Body of pancreas (tissue), 4 donors: ENCODE results near the gene IL11RA. TPM values are rescaled to one million over a fixed set of nuclear protein-coding genes. Genes with fewer than 3 reads are reported as not detected.
A peak's percentile ranks its signal among the peaks of the same experiment; 100 is the strongest.

Experiments used
- ATAC-seq: fragments of 150-250 bp; one replicate; pipeline ENCODE4 v1.9.1; 2016
- DNase-seq, 4 donors: peaks; one replicate each; pipeline ENCODE4 v3.0.0-alpha.2; 2019
- H3K27ac ChIP-seq, 4 donors: fragments of 200-600 bp; sonication (generic); 1 replicate in 3 of 4; 2 replicates in 1 of 4; pipeline versions ENCODE4 v1.5.1 to v1.6.1; 2016 to 2019; ENCODE audit warnings: mild to moderate bottlenecking in 1 of 4, mixed read lengths in 1 of 4, moderate library complexity in 1 of 4
- H3K27me3 ChIP-seq, 2 donors: fragments of 200-600 bp; sonication (generic); one replicate each; pipeline ENCODE4 v1.6.0; 2016; ENCODE audit warnings: mild to moderate bottlenecking in 1 of 2
- H3K36me3 ChIP-seq, 2 donors: fragments of 200-600 bp; sonication (generic); replicated peaks in 1 of 2; 2 replicates each; pipeline ENCODE4 v1.5.1; 2016; ENCODE audit warnings: low read depth in 2 of 2; ENCODE audit not compliant: insufficient read depth in 1 of 2
- H3K4me1 ChIP-seq: fragments of 200-600 bp; sonication (generic); one replicate; pipeline ENCODE4 v1.6.0; 2016
- H3K4me3 ChIP-seq, 2 donors: fragments of 200-600 bp; sonication (generic); 1 replicate in 1 of 2; 2 replicates in 1 of 2; pipeline ENCODE4 v1.5.1; 2016 to 2019
- H3K9me3 ChIP-seq, 3 donors: fragments of 200-600 bp; sonication (generic); 1 replicate in 2 of 3; 2 replicates in 1 of 3; pipeline ENCODE4 v1.5.1; 2016
- CTCF ChIP-seq, 7 experiments: fragments of 450-650 bp in 4 of 7; fragments of 200-600 bp in 3 of 7; sonication (generic) in 3 of 7; IDR thresholded peaks; one replicate each; pipeline ENCODE4 v1.5.1; 2016 to 2019; ENCODE audit warnings: antibody characterized with exemption in 7 of 7
- POLR2A ChIP-seq, 3 donors: fragments of 450-650 bp; IDR thresholded peaks; one replicate each; pipeline ENCODE4 v1.6.1; 2016; ENCODE audit warnings: antibody characterized with exemption in 3 of 3, mild to moderate bottlenecking in 2 of 3
- WGBS, 2 donors: methylation state at CpG; one replicate each; pipeline ENCODE4 v1.1.5; 2017; 5-methylcytosine and 5-hydroxymethylcytosine counted together
- intact Hi-C: fragments of 100-400 bp; cut with DNase I; formaldehyde crosslinking; loops from one replicate; pipeline ENCODE4 v1.15.1; 2023
- total RNA-seq, 2 donors: library from RNA; depleted of rRNA; stranded (reverse); fragments of >200 nt; gene quantifications; one replicate each; pipeline ENCODE4 v1.1.0, GENCODE V29; 2016

IL11RA gene
- total RNA-seq, 2 donors from 2014 or later = 14.5 to 27.4 TPM

GRCh38 chr9:34652602-34653000, 616 bp downstream of the IL11RA start:
- ATAC-seq (no peak), DNase-seq (no peak)
- no peaks in the 10 kb centered on the region for H3K36me3 ChIP-seq
- no peak overlapping the region for H3K4me3 ChIP-seq
- no peak for TF ChIP-seq POLR2A (IDR thresholded peaks at IDR 0.05)
- no peak for TF ChIP-seq CTCF (IDR thresholded peaks at IDR 0.05)
- WGBS, 2 donors = 43 to 55% methylated on average over 5 of the region's 5 CpGs
- peak overlapping the region in 3 of 4 donors; percentile 71 to 75 (median 71) for H3K27ac ChIP-seq
- no peaks in the 10 kb centered on the region for H3K9me3 ChIP-seq
- no peaks in the 10 kb centered on the region for H3K27me3 ChIP-seq
- intact Hi-C loops = no loop called here
- peaks cover 60% of the 10 kb centered on the region for H3K4me1 ChIP-seq

- H3K4me3 ChIP-seq = no peak overlapping the region
- TF ChIP-seq POLR2A (IDR thresholded peaks at IDR 0.05) (no peak), CTCF (IDR thresholded peaks at IDR 0.05) (no peak)
- H3K4me1 ChIP-seq = peaks cover 52% of the 10 kb centered on the region
- ATAC-seq (no peak), DNase-seq (peak in 1 of 4 donors; percentile 18)
- peak overlapping the region in 3 of 4 donors; percentile 19 to 47 (median 27) for H3K27ac ChIP-seq
- intact Hi-C loops = no loop called here
- H3K36me3 ChIP-seq = no peaks in the 10 kb centered on the region
- H3K27me3 ChIP-seq = no peaks in the 10 kb centered on the region
- 66 to 72% methylated on average over 11 of the region's 11 CpGs for WGBS, 2 donors
- no peaks in the 10 kb centered on the region for H3K9me3 ChIP-seq
Observed at GRCh38 chr9:34653151-34654072, 1.4 kb downstream of the IL11RA start.

- Histone ChIP-seq H3K4me1 (peaks cover 49% of the 10 kb centered on the region), H3K36me3 (no peaks in the 10 kb centered on the region), H3K4me3 (no peak overlapping the region), H3K9me3 (no peaks in the 10 kb centered on the region), H3K27me3 (no peaks in the 10 kb centered on the region), H3K27ac (peak overlapping the region; percentile 25 to 57 (median 37))
- ATAC-seq = peak; percentile 73
- no peak for TF ChIP-seq POLR2A (IDR thresholded peaks at IDR 0.05)
- TF ChIP-seq CTCF (IDR thresholded peaks at IDR 0.05) = no peak
- WGBS, 2 donors = 16% methylated on average over 7 to 11 of the region's 11 CpGs
- peak; percentile 72 to 84 (median 77) for DNase-seq
- intact Hi-C loops = no loop called here
Observed at GRCh38 chr9:34654323-34655051, 2.5 kb downstream of the IL11RA start.

GRCh38 chr9:34655394-34655793, 3.4 kb downstream of the IL11RA start:
- intact Hi-C loops = no loop called here
- H3K27ac ChIP-seq = peak overlapping the region in 1 of 4 donors; percentile 47
- H3K36me3 ChIP-seq = no peaks in the 10 kb centered on the region
- H3K4me1 ChIP-seq = peaks cover 49% of the 10 kb centered on the region
- no peaks in the 10 kb centered on the region for H3K27me3 ChIP-seq
- DNase-seq (no peak), ATAC-seq (no peak)
- H3K9me3 ChIP-seq = no peaks in the 10 kb centered on the region
- TF ChIP-seq CTCF (IDR thresholded peaks at IDR 0.05) (no peak), POLR2A (IDR thresholded peaks at IDR 0.05) (no peak)
- 61 to 75% methylated on average over 5 of the region's 5 CpGs for WGBS, 2 donors
- no peak overlapping the region for H3K4me3 ChIP-seq
